Liver (tissue), 3 donors: Measurements from ENCODE around the gene F8.

ENCODE experiments used
- FOXA1 ChIP-seq: IDR thresholded peaks from 2 replicates; pipeline ENCODE4 v1.6.1; 2016; ENCODE audit warnings: antibody characterized with exemption
- GABPA ChIP-seq, 2 donors: IDR thresholded peaks in 1 of 2; conservative IDR thresholded peaks in 1 of 2; 2 replicates each; pipeline ENCODE4 v1.6.1; 2016; ENCODE audit warnings: antibody characterized with exemption in 2 of 2, mild to moderate bottlenecking in 1 of 2, moderate library complexity in 1 of 2
- JUND ChIP-seq, 2 donors: IDR thresholded peaks; 2 replicates each; pipeline ENCODE4 v1.6.1; 2016; ENCODE audit warnings: antibody characterized with exemption in 2 of 2
- NR2F2 ChIP-seq: IDR thresholded peaks from 2 replicates; pipeline ENCODE4 v1.6.1; 2016; ENCODE audit warnings: antibody characterized with exemption
- RAD21 ChIP-seq, 2 donors: IDR thresholded peaks; 2 replicates each; pipeline ENCODE4 v1.6.1; 2016; ENCODE audit warnings: antibody characterized with exemption in 2 of 2, mild to moderate bottlenecking in 2 of 2
- TF ChIP-seq, protein P1 (sequence below): IDR thresholded peaks from 2 replicates; pipeline ENCODE4 v1.6.1; 2016; ENCODE audit warnings: antibody characterized with exemption
- TF ChIP-seq, protein P2 (sequence below): fragments of 150-350 bp; IDR thresholded peaks from 2 replicates; pipeline ENCODE4 v1.5.1; 2017; ENCODE audit warnings: improper control_type of control experiment, low read depth, low read length; ENCODE audit not compliant: missing input control
- TF ChIP-seq, protein P3 (sequence below): IDR thresholded peaks from 2 replicates; pipeline ENCODE4 v1.6.1; 2016; ENCODE audit warnings: antibody characterized with exemption, mild to moderate bottlenecking
- TF ChIP-seq, protein P4 (sequence below): IDR thresholded peaks from 2 replicates; pipeline ENCODE4 v1.6.1; 2016; ENCODE audit warnings: antibody characterized with exemption
- donor health status: healthy.
- donor health status: healthy.

DNA sequence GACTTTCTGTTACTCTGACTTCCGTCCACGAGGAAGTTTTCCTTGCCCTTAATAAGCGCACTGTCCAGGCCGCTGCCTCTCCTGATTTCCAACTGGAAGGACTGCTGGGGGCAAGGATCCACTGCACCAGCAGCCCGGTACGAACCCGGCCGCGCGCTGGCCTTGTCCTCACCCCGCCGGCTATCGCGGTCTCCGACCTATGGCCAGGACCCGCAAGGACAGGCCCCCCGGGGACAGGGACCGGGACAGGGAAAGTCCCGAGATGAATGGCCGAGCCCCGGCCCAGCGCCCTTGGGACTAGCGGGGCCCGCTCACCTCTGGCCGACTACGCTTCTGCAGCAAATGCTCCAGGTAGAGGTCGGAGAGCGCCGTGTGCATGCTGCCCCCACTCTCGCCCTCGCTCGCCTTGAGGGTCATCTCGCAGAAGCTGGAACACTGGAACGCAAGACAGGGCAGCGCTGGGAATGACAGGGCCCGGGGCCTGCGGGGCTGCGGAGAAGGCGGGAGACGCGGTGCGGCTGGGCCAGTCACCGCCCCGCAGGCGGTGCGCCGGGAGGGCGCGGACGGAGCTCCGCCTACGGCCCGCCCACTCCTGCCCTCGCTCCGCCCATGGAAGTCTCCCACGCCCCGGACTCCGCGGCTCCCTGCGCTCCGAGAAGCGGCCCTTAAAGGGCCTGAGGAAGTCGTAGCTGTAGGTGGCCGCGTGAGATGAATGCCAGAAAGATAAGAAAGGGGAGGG lies 217.4 kb downstream of the F8 start, which contains the start of gene MPP1:
- TF ChIP-seq, protein P1, sequence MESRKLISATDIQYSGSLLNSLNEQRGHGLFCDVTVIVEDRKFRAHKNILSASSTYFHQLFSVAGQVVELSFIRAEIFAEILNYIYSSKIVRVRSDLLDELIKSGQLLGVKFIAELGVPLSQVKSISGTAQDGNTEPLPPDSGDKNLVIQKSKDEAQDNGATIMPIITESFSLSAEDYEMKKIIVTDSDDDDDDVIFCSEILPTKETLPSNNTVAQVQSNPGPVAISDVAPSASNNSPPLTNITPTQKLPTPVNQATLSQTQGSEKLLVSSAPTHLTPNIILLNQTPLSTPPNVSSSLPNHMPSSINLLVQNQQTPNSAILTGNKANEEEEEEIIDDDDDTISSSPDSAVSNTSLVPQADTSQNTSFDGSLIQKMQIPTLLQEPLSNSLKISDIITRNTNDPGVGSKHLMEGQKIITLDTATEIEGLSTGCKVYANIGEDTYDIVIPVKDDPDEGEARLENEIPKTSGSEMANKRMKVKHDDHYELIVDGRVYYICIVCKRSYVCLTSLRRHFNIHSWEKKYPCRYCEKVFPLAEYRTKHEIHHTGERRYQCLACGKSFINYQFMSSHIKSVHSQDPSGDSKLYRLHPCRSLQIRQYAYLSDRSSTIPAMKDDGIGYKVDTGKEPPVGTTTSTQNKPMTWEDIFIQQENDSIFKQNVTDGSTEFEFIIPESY = no peak
- TF ChIP-seq, protein P2, sequence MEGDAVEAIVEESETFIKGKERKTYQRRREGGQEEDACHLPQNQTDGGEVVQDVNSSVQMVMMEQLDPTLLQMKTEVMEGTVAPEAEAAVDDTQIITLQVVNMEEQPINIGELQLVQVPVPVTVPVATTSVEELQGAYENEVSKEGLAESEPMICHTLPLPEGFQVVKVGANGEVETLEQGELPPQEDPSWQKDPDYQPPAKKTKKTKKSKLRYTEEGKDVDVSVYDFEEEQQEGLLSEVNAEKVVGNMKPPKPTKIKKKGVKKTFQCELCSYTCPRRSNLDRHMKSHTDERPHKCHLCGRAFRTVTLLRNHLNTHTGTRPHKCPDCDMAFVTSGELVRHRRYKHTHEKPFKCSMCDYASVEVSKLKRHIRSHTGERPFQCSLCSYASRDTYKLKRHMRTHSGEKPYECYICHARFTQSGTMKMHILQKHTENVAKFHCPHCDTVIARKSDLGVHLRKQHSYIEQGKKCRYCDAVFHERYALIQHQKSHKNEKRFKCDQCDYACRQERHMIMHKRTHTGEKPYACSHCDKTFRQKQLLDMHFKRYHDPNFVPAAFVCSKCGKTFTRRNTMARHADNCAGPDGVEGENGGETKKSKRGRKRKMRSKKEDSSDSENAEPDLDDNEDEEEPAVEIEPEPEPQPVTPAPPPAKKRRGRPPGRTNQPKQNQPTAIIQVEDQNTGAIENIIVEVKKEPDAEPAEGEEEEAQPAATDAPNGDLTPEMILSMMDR = no peak
- TF ChIP-seq, protein P3, sequence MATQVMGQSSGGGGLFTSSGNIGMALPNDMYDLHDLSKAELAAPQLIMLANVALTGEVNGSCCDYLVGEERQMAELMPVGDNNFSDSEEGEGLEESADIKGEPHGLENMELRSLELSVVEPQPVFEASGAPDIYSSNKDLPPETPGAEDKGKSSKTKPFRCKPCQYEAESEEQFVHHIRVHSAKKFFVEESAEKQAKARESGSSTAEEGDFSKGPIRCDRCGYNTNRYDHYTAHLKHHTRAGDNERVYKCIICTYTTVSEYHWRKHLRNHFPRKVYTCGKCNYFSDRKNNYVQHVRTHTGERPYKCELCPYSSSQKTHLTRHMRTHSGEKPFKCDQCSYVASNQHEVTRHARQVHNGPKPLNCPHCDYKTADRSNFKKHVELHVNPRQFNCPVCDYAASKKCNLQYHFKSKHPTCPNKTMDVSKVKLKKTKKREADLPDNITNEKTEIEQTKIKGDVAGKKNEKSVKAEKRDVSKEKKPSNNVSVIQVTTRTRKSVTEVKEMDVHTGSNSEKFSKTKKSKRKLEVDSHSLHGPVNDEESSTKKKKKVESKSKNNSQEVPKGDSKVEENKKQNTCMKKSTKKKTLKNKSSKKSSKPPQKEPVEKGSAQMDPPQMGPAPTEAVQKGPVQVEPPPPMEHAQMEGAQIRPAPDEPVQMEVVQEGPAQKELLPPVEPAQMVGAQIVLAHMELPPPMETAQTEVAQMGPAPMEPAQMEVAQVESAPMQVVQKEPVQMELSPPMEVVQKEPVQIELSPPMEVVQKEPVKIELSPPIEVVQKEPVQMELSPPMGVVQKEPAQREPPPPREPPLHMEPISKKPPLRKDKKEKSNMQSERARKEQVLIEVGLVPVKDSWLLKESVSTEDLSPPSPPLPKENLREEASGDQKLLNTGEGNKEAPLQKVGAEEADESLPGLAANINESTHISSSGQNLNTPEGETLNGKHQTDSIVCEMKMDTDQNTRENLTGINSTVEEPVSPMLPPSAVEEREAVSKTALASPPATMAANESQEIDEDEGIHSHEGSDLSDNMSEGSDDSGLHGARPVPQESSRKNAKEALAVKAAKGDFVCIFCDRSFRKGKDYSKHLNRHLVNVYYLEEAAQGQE = no peak
- TF ChIP-seq RAD21 (IDR thresholded peaks at IDR 0.05) (no peak), JUND (IDR thresholded peaks at IDR 0.05) (no peak), GABPA (IDR thresholded peaks at IDR 0.05 in 1 of 2, conservative IDR thresholded peaks at IDR 0.05 in 1 of 2) (no peak), FOXA1 (no peak), NR2F2 (no peak)
- TF ChIP-seq, protein P4, sequence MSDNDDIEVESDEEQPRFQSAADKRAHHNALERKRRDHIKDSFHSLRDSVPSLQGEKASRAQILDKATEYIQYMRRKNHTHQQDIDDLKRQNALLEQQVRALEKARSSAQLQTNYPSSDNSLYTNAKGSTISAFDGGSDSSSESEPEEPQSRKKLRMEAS = no peak
